Lung microvascular endothelial cell (primary cell): ENCODE measurements around the gene CCDC183. TPM values are rescaled to one million over a fixed set of nuclear protein-coding genes. Genes with fewer than 3 reads are reported as not detected.
"Not testable (repeated sequence)": the region's sequence is repeated elsewhere in the genome, so short reads cannot be mapped to it uniquely, and the experiment has no call there.

Experiments used
- DNase-seq, 2 donors: peaks; one replicate each; pipeline versions ENCODE4 v3.0.0 to v3.0.0-alpha.2; 2010; ENCODE audit warnings: low read depth in 2 of 2
- total RNA-seq: library from RNA; depleted of rRNA; stranded (reverse); fragments of >200 nt; gene quantifications from 2 replicates; pipeline ENCODE4 v1.2.1, GENCODE V29; 2014

CCDC183 gene
- total RNA-seq, 1 donor from 2014 or later = 1.4 TPM

GRCh38 chr9:136784997-136785361, 11.2 kb upstream of the CCDC183 start:
- no peak for DNase-seq

GRCh38 chr9:136785565-136786355, 10.4 kb upstream of the CCDC183 start:
- not testable (repeated sequence) for DNase-seq

- no peak for DNase-seq
Measured at GRCh38 chr9:136786451-136786850, 9.7 kb upstream of the CCDC183 start.

- DNase-seq = not testable (repeated sequence)
Measured at GRCh38 chr9:136786983-136787382, 9.2 kb upstream of the CCDC183 start.

- DNase-seq = peak; percentile 63 to 77
Measured at GRCh38 chr9:136787690-136788400, 8.3 kb upstream of the CCDC183 start.

- not testable (repeated sequence) for DNase-seq
Measured at GRCh38 chr9:136788644-136789522, 7.3 kb upstream of the CCDC183 start.

GRCh38 chr9:136789523-136789937, 6.6 kb upstream of the CCDC183 start:
- no peak for DNase-seq

DNA sequence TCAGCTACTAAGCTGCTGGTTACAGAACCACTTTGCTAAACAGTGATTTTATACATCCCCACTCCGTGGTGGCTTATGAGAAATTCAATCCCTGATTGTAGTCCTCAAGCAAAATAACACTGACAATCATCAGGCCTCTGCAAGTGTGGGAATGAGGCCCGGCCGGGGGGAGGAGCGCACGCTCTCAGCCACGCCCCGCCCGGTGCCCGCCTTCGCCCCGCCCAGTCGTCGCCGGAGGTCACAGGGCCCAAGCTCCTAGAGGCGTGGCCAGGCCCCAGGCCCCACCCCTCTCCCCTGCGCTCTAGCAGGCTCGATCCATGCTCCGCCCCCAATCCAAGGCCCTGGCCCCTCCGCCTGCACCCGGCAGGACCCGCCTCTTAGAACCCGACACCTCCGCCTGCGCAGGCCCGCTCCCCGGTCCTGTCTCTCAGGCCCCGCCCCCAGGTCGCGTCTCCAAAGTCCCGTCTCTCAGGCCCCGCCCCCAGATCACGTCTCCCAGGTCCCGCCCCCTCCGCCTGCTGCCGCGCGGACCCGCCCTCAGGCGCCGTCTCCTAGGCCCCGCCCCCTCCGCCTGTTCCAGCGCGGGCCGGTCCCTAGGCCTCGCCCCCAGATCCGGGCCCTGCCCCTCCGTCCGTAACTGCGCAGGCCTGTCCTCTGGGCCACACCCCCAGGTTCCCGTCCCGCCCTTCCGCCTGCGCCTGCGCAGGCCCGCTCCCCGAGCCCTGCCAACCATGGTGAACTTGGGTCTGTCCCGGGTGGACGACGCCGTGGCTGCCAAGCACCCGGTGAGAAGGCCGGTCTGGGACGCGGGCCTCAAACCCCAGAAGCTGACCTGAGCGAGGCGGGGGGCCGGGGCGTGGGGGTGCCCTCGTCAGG, 5.3 kb upstream of the CCDC183 start, which contains the start of gene TMEM141:
TSS of gene TMEM141 (plus strand) at position 705 of the 876 bp plus-strand sequence. CDS start at position 732, 27 bp downstream.
- peak; percentile 100 for DNase-seq

GRCh38 chr9:136791516-136792276, 4.4 kb upstream of the CCDC183 start:
- DNase-seq = peak; percentile 16 to 48

GRCh38 chr9:136792321-136793085, 3.6 kb upstream of the CCDC183 start:
- DNase-seq = no peak

DNA sequence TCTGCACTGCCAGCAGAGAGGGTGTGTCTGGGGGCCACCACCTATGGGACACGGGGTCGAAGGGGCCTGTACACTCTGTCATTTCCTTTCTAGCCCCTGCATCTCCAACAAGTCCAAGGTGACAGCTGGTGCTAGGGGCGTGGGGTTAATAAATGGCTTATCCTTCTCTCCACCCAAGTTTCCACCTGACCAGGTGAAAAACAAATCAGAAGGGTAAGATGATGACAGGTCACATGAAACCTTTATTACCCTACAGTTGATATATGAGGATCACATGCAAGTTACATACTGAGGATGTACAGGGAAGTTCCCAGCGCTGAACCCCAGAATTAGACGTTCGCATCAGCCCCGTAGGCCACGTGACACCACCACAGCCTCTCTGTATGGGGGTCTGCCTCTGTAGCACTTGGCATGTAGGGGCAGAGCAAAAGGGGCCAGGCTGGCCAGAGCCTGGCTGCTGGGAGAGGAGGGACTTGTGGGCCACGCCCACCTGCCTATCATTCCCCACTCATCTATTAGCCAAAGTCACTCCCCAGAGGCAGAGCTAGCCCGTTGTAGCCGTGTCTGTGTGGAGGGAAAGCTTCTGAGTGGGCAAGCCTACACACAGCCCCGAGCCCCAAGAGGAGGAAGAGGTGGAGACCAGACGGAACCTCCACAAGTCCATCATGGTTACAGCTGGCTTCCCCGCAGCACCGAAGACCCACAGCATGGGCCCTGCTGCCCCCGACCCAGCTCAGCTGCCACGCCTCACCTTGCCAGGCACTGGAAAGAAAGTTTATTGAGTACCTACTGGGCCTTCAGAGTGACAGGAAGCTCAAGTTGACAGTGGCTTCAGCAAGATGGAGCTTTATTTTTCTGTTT, 2.8 kb upstream of the CCDC183 start:
- DNase-seq = peak in 1 of 2 donors; percentile 19

DNA sequence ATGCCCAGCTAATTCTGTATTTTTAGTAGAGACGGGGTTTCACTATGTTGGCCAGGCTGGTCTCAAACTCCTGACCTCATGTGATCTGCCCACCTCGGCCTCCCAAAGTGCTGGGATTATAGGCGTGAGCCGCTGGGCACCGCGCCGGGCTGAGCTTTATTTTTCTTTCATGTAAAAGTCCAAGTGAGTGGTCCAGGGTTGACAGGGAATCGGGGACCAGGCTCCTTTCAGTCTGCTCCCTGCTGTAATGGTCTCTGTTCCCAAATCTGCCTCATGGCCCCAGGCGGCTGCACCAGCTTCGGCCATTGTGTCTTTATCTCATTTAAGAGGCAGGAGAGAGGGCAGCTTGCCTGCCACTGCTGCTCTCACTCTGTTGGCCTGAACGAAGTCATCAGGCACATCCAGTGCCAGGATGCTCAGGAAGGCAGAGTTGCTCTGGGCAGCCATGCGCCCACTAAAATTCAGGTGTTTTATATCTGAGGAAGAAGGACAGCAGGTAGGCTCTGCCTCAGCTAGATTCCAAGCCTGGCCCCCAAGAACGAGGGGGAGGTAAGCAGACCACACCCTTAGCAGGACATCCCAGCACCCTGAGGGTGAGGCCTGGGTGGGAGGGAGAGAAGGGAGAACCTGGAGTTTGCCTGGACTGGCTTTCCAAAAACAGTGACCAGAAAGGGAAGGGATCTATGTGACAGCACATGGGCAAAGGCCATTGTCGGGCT, 1.7 kb upstream of the CCDC183 start:
- no peak for DNase-seq

GRCh38 chr9:136795000-136795348, 1.2 kb upstream of the CCDC183 start:
- no peak for DNase-seq

DNA sequence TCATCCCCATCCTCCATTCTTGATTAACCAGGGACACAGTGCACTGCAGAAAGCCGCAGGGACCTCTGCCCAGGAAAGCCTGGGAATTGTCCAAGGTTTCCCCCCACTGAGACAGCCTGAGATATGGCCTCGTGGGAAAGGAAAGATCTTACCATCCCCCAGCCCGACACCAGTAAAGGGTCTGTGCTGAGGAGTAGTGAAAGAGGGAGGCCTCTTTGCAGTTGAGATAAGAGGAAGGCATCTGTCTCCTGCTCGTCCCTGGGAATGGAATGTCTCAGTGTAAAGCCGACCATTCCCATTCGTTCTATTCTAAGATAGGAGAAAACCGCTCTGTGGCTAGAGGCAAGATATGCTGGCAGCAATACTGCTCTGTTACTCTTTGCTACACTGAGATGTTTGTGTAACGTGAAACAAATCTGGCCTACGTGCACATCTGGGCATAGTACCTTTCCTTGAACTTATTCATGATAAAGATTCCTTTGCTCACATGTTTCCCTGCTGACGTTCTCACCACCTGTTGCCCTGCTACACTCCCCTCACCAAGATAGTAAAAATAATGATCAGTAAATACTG, 723 bp downstream of the CCDC183 start:
- not testable (repeated sequence) for DNase-seq

GRCh38 chr9:136798708-136799078, 2.6 kb downstream of the CCDC183 start:
- no peak for DNase-seq

DNA sequence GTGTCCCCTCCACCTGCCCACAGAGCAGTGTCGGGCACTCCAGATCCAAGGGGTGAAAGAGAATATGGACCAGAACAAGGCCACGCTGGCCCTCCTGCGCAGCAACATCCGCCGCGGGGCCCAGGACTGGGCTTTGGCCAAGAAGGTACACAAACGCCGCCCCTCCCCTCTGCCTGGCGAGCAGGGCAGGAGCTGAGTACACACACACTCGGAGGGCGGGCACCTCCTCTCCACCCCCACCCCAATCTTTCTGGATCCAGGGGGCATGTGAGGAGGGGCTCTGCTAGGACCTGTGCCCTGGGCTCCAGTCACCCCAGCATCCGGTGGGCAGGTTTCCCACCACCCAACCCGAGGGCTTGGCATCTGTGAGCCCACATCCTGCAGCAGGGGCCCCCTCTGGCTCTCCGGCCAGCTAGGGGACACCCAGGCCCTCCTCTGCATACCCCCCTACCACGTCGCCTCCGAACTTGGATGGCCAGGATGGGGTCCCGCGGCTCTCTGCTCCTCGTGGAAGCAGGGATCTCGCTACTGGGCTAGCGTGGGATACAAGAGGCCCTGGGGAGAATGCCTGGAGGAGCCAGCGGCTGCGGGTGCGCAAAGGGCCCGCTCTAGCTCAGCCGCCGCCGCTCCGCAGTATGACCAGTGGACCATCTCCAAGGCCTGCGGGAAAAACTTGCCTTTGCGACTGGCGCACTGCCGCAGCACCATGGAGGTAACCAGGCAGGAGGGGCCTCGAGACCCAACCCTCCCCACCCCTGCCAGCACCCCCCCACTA, 3.1 kb downstream of the CCDC183 start:
- DNase-seq = no peak
